Fibroblast of skin of left quadriceps (primary cell): ENCODE results near the gene VIT.
"Not testable (repeated sequence)": the region's sequence is repeated elsewhere in the genome, so short reads cannot be mapped to it uniquely, and the experiment has no call there.

ENCODE experiments used
- DNase-seq, 2 experiments: peaks; one replicate each; pipeline ENCODE4 v3.0.0-alpha.2; 2013; ENCODE audit warnings: low read depth in 2 of 2

Gene VIT

GRCh38 chr2:36807223-36807886 is 110.8 kb downstream of the VIT start:
- DNase-seq, result no peak

DNA sequence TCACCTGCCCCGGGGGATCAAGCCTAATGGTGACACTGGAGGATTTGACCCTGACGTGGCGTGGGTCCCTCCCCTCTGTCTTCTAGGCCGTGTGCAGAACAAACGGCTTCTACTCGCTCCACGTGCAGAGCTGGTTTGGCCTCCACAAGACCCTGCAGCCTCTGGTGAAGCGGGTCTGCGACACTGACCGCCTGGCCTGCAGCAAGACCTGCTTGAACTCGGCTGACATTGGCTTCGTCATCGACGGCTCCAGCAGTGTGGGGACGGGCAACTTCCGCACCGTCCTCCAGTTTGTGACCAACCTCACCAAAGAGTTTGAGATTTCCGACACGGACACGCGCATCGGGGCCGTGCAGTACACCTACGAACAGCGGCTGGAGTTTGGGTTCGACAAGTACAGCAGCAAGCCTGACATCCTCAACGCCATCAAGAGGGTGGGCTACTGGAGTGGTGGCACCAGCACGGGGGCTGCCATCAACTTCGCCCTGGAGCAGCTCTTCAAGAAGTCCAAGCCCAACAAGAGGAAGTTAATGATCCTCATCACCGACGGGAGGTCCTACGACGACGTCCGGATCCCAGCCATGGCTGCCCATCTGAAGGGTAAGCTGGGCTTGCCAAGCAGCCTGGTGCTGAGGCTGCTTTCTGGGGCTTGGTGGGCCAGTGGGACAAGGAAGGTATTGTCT is 112.0 kb downstream of the VIT start:
- DNase-seq, result no peak

GRCh38 chr2:36809069-36809445 is 112.5 kb downstream of the VIT start:
- DNase-seq, result no peak

GRCh38 chr2:36811071-36811470 is 114.6 kb downstream of the VIT start:
- no peak for DNase-seq

GRCh38 chr2:36812196-36812595 is 115.7 kb downstream of the VIT start:
- no peak for DNase-seq

- no peak for DNase-seq
These were observed 122.0 kb downstream of the VIT start for GRCh38 chr2:36818542-36818941.

GRCh38 chr2:36819095-36819711 is 122.7 kb downstream of the VIT start:
- no peak for DNase-seq

DNA sequence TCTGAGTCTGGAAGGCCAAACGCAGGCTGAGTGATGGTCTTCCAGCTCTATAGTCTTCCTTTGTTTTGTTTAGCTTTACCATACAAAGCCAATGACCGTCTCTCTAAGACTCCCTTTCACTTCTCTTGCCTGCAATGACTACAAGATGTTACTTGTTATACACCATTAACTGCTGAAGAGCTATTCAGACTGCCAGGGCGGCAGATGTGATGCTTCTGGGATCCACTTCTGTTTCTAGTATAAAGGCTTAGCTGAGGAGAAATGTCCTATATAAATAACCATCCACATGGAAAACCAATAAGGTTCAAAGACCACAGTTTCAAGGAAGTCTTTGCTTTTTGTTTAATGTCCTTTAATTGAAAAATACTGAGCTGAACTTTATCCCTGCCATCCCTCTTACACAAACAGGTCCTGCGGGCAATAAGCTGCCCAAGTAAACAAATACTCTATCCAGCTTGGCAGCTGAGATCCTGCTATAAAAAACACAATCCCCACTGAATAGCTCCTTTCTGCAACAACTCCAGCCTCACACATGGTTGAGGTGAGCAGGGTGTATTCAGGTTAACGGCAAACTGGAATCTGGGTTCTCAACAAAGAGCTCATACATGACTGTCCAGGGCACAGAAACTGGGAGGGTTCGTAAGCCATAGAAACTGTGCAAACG is 124.6 kb downstream of the VIT start:
- no peak for DNase-seq

GRCh38 chr2:36823862-36824261 is 127.4 kb downstream of the VIT start:
- DNase-seq, result no peak

GRCh38 chr2:36824273-36824672 is 127.8 kb downstream of the VIT start:
- no peak for DNase-seq

DNA sequence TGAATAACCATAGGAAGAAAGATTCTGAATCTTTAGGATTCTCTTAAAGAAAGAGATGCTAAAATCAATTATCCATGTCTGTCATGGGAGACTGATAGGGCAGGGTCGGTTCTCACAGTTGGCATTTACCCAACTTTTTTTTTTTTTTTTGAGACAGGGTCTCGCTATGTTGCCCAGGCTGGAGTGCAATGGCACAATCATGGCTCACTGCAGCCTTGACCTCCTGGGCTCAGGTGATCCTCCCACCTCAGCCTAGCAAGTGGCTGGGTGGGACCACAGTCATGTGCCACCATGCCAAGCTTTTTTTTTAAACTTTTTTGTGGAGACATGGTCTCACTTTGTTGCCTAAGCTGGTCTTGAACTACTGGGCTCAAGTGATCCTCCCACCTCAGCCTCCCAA is 128.2 kb downstream of the VIT start:
- DNase-seq, result not testable (repeated sequence)

DNA sequence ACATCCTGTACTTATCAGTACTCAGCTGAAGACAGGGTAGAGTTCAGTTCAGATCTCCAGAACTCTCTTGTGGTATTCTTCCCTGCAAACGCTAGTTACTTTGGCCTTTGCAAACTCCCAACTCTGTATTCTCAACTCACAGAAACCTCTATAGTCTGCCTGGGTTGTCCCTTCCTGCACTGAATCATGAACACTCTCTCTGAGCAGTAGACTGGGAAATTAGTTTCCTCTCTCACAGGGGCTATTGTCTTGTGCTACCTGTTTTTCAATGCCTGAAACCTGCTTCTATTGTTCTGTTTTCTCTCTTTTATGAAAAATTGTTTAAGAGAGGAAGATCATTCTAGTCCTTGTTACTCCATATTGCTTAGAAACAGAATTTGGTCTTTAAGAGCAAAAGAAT is 134.7 kb downstream of the VIT start:
- DNase-seq, result no peak

DNA sequence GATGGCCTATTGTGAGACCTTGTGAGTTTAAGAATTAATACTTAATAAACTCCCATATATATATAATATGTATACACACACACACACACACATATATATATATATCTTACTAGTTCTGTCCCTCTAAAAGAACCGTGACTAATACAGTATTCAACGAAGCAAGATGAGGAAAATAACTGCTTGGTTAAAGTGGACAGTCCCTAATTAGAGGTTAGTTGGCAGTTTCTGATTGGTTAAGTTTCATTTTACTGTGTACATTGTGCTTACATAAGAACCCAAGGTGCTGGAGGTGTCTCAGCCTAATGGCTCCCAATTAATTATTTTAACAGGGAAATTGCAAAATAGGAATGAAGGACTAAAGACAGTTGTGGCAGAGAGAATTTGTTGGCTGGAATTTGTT is 137.7 kb downstream of the VIT start:
- no peak for DNase-seq

- DNase-seq, result no peak
These were observed 138.4 kb downstream of the VIT start for GRCh38 chr2:36834731-36835524.

DNA sequence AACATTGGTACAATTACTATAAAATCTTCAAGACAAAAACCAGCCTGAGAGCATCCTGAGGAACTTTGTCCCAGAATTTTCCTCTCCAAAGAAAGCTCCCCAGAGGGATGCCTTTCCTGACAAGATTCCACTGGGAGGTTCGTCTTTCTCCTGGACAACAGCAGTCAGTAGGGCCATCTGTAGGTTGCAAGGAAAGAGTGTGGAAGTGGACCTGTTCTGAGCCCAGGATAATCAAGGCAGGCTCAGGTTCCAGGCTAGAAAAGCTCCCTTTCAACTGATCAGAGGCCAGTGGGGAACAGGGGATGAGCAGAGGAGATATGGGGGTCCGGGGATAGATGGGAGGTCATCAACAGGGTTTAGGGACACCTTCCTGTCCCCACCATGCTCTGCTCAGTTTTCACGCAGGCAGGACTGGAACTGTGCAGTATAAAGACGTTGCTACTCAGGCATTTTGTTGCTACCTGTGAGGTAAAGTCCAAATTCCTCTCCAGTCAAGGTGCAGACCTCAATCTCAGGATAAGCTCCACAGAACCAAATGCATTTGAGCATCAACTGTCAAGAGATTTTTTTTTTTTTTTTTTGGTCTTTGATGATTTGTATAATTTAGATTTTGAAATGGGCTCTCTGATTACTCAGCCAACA is 143.6 kb downstream of the VIT start:
- DNase-seq, result no peak

GRCh38 chr2:36843838-36844237 is 147.3 kb downstream of the VIT start:
- no peak for DNase-seq

GRCh38 chr2:36849265-36849664 is 152.8 kb downstream of the VIT start:
- no peak for DNase-seq

GRCh38 chr2:36854241-36854640 is 157.7 kb downstream of the VIT start:
- no peak for DNase-seq

DNA sequence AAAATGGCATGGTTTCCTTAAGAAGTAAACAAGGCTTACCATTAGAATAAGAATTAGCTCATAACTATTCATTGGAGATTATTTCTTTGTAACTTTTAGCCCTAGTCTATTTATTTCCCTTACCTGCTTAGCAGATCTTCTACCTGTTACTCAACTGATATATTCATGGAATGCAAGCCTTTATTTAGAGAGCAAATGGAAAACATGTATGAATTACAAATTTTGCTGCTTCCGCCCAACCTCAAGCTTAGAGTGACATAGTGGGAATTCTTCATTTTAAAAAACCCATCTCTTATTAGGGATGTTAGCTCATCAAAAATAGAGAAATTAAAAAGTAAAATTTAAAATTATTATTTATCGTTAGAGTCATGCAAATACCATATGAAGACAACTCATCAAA is 158.9 kb downstream of the VIT start:
- DNase-seq, result no peak

GRCh38 chr2:36857713-36858112 is 161.2 kb downstream of the VIT start:
- DNase-seq, result no peak

DNA sequence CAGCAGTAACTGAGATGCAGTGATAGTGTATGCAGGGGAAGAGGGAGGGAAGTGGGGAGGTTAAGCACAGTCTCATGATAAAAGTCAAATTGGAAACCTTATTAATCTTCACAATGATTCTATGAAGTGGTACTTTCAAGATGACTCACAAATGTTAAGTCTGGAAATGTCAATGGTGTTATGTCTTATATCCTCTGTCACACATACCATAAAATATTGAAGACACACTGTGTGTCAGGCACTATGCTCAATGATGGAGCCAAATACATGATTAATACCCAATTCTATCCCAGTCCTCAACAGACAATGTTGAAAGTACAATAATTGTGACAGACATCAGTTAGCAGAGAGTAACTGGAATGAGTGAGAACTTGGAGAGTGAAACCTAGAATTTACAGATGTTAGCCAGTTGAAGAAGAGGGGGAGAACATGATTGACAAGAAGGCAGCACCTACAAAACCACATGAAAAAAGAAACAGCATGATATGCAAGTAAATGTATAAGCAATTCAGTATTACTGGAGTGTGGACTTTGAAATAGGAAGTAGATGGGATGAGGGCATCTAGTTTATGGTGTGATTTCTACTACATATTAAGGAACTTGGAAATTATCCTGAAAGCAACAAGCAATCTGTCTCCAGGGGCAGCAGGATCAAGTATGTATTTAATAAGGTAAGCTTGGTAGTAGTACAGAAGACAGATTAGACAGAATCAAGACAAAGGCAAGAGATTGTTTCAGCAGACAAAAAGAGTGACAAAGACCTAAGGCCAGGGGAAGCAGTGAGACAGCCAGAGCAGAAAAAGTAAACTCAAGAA is 162.3 kb downstream of the VIT start:
- DNase-seq, result no peak
